Lower leg skin (tissue), 4 donors: ENCODE measurements around the gene APBA3. TPM values are rescaled to one million over a fixed set of nuclear protein-coding genes. Genes with fewer than 3 reads are reported as not detected.
"Not testable (repeated sequence)": the region's sequence is repeated elsewhere in the genome, so short reads cannot be mapped to it uniquely, and the experiment has no call there.

Experiments used
- DNase-seq, 2 donors: peaks; one replicate each; pipeline ENCODE4 v3.0.0-alpha.2; 2019; ENCODE audit warnings: low spot score in 2 of 2
- H3K4me3 ChIP-seq: fragments of 200-600 bp; sonication (generic); 2 replicates; pipeline ENCODE4 v1.5.1; 2017; ENCODE audit warnings: mild to moderate bottlenecking, low read depth; ENCODE audit not compliant: poor library complexity, severe bottlenecking
- CTCF ChIP-seq, 3 donors: fragments of 450-650 bp; IDR thresholded peaks; one replicate each; pipeline ENCODE4 v1.5.1; 2016; ENCODE audit warnings: antibody characterized with exemption in 3 of 3, mild to moderate bottlenecking in 3 of 3, moderate library complexity in 2 of 3
- POLR2A ChIP-seq, 2 donors: fragments of 450-650 bp; IDR thresholded peaks; one replicate each; pipeline ENCODE4 v1.6.1; 2016 to 2017; ENCODE audit warnings: antibody characterized with exemption in 2 of 2, mild to moderate bottlenecking in 1 of 2, moderate library complexity in 1 of 2
- WGBS, 2 donors: methylation state at CpG; one replicate each; pipeline ENCODE4 v1.1.5; 2018; 5-methylcytosine and 5-hydroxymethylcytosine counted together
- intact Hi-C: fragments of 100-400 bp; cut with DNase I; formaldehyde crosslinking; loops from one replicate; pipeline ENCODE4 v1.15.0; 2023; ENCODE audit warnings: low total_unique reads
- total RNA-seq, 4 donors: library from RNA; depleted of rRNA; stranded (reverse); fragments of >200 nt; gene quantifications; one replicate each; pipeline ENCODE4 v1.1.0, GENCODE V29; 2016

The APBA3 gene
- total RNA-seq, 4 donors from 2014 or later = 21.8 to 34.6 (median 31.8) TPM

GRCh38 chr19:3759482-3760254 lies 1.8 kb downstream of the APBA3 start:
- TF ChIP-seq CTCF (IDR thresholded peaks at IDR 0.05) (no peak), POLR2A (IDR thresholded peaks at IDR 0.05) (no peak)
- no peak overlapping the region for H3K4me3 ChIP-seq
- intact Hi-C loops = no loop called here
- 83 to 88% methylated on average over 10 to 17 of the region's 19 CpGs for WGBS, 2 donors
- no peak for DNase-seq

GRCh38 chr19:3758297-3758696 lies 3.2 kb downstream of the APBA3 start:
- intact Hi-C loops, DNase-seq, H3K4me3 ChIP-seq: not testable (repeated sequence)
- WGBS, 2 donors = 97 to 98% methylated on average over 13 of the region's 13 CpGs

GRCh38 chr19:3757705-3758104 lies 3.8 kb downstream of the APBA3 start:
- H3K4me3 ChIP-seq, DNase-seq, intact Hi-C loops: not testable (repeated sequence)
- WGBS, 2 donors = 97 to 99% methylated on average over 7 of the region's 7 CpGs

- WGBS, 2 donors = 92 to 96% methylated on average over 27 to 39 of the region's 51 CpGs
- DNase-seq = no peak
- no peak overlapping the region for H3K4me3 ChIP-seq
- TF ChIP-seq CTCF (IDR thresholded peaks at IDR 0.05) = no peak
- intact Hi-C loops = no loop called here
Measured at GRCh38 chr19:3753631-3754410, 7.7 kb downstream of the APBA3 start.

- TF ChIP-seq CTCF (IDR thresholded peaks at IDR 0.05) (no peak), POLR2A (IDR thresholded peaks at IDR 0.05) (no peak)
- 82 to 94% methylated on average over 8 to 25 of the region's 25 CpGs for WGBS, 2 donors
- DNase-seq = no peak
- intact Hi-C loops = no loop called here
- H3K4me3 ChIP-seq = no peak overlapping the region
Measured at GRCh38 chr19:3752492-3752891, 9.0 kb downstream of the APBA3 start.

GRCh38 chr19:3751236-3751635 lies 10.3 kb downstream of the APBA3 start:
- intact Hi-C loops = no loop called here
- no peak for TF ChIP-seq CTCF (IDR thresholded peaks at IDR 0.05)
- TF ChIP-seq POLR2A (IDR thresholded peaks at IDR 0.05) = no peak
- H3K4me3 ChIP-seq = no peak overlapping the region
- DNase-seq = no peak
- 92 to 94% methylated on average over 27 to 29 of the region's 30 CpGs for WGBS, 2 donors
